ENCODE data around the gene IPO11.

IPO11 gene

GRCh38 chr5:62568800-62569432 is 156.4 kb downstream of the IPO11 start:
- DNase-seq (ENCODE audit: low read depth in 2 of 2), result no peak

- no peak for DNase-seq (ENCODE audit: low read depth in 2 of 2)
These were observed 156.9 kb downstream of the IPO11 start for GRCh38 chr5:62569470-62569869.

- DNase-seq (ENCODE audit: low read depth in 2 of 2), result no peak
These were observed 160.5 kb downstream of the IPO11 start for GRCh38 chr5:62572918-62573514.

GRCh38 chr5:62574599-62574998 is 162.0 kb downstream of the IPO11 start:
- DNase-seq (ENCODE audit: low read depth in 2 of 2), result no peak

GRCh38 chr5:62575066-62575465 is 162.5 kb downstream of the IPO11 start:
- no peak for DNase-seq (ENCODE audit: low read depth in 2 of 2)

- DNase-seq (ENCODE audit: low read depth in 2 of 2), result no peak
These were observed 162.9 kb downstream of the IPO11 start for GRCh38 chr5:62575489-62575888.

GRCh38 chr5:62576570-62577170 is 164.1 kb downstream of the IPO11 start:
- DNase-seq (ENCODE audit: low read depth in 2 of 2), result no peak

GRCh38 chr5:62577488-62577887 is 164.9 kb downstream of the IPO11 start:
- no peak for DNase-seq (ENCODE audit: low read depth in 2 of 2)

- no peak for DNase-seq (ENCODE audit: low read depth in 2 of 2)
These were observed 166.0 kb downstream of the IPO11 start, which contains the start of gene LRRC70 for GRCh38 chr5:62578540-62578939. Gene LRRC70, plus strand, starts transcription at chr5:62578819. Its CDS starts 620 bp downstream, at chr5:62579439.

- no peak for DNase-seq (ENCODE audit: low read depth in 2 of 2)
These were observed 167.2 kb downstream of the IPO11 start for GRCh38 chr5:62579761-62580160.

GRCh38 chr5:62581836-62582597 is 169.5 kb downstream of the IPO11 start:
- DNase-seq (ENCODE audit: low read depth in 2 of 2), result no peak

- no peak for DNase-seq (ENCODE audit: low read depth in 2 of 2)
These were observed 171.8 kb downstream of the IPO11 start for GRCh38 chr5:62584391-62584790.

- DNase-seq (ENCODE audit: low read depth in 2 of 2), result no peak
These were observed 172.7 kb downstream of the IPO11 start for GRCh38 chr5:62585306-62585705.

- DNase-seq (ENCODE audit: low read depth in 2 of 2), result no peak
These were observed 173.2 kb downstream of the IPO11 start for GRCh38 chr5:62585751-62586150.

GRCh38 chr5:62587737-62588136 is 175.2 kb downstream of the IPO11 start:
- DNase-seq (ENCODE audit: low read depth in 2 of 2), result no peak

- no peak for DNase-seq (ENCODE audit: low read depth in 2 of 2)
These were observed 176.1 kb downstream of the IPO11 start for GRCh38 chr5:62588668-62589067.

- no peak for DNase-seq (ENCODE audit: low read depth in 2 of 2)
These were observed 176.9 kb downstream of the IPO11 start for GRCh38 chr5:62589504-62589903.

GRCh38 chr5:62590387-62590786 is 177.8 kb downstream of the IPO11 start:
- no peak for DNase-seq (ENCODE audit: low read depth in 2 of 2)

- DNase-seq (ENCODE audit: low read depth in 2 of 2), result no peak
These were observed 180.0 kb downstream of the IPO11 start for GRCh38 chr5:62592558-62592957.

GRCh38 chr5:62593331-62593730 is 180.8 kb downstream of the IPO11 start:
- DNase-seq (ENCODE audit: low read depth in 2 of 2), result no peak

- DNase-seq (ENCODE audit: low read depth in 2 of 2), result no peak
These were observed 181.9 kb downstream of the IPO11 start for GRCh38 chr5:62594364-62594984.

- no peak for DNase-seq (ENCODE audit: low read depth in 2 of 2)
These were observed 183.5 kb downstream of the IPO11 start for GRCh38 chr5:62596096-62596495.
